GM12878 (cell line): ENCODE data around the gene CADM2. TPM values are rescaled to one million over a fixed set of nuclear protein-coding genes. Genes with fewer than 3 reads are reported as not detected.

ENCODE experiments used
- ATAC-seq: fragments of 200-7000 bp; cut with Tn5 transposase; 3 replicates; pipeline ENCODE4 v1.9.1; 2020; ENCODE audit warnings: mild to moderate bottlenecking, moderate library complexity
- BruUV-seq: library from RNA; stranded (reverse); fragments of 400-500 nt; replicated peaks from 2 replicates; lab custom pipeline; 2021; lab: Mats Ljungman, UMichigan
- CTCF ChIA-PET: fragments of 300-600 bp; sonication (Branson Sonifier 250); formaldehyde crosslinking; extraction: SDS; loops from one replicate; lab custom pipeline; 2021; ENCODE audit warnings: inconsistent platforms; lab: Yijun Ruan, JAX
- POLR2A ChIA-PET: fragments of 350-600 bp; formaldehyde crosslinking; extraction: SDS; loops from one replicate; lab custom pipeline; 2021; ENCODE audit warnings: inconsistent platforms; lab: Charles Lee
- RAD21 ChIA-PET: fragments of 300-600 bp; sonication (Branson Sonifier 250); formaldehyde crosslinking; loops from one replicate; lab custom pipeline; 2023; ENCODE audit warnings: antibody characterized with exemption; ENCODE audit not compliant: unreplicated experiment; lab: Charles Lee
- SMC1A ChIA-PET: fragments of 300-600 bp; sonication (Branson Sonifier 250); formaldehyde crosslinking; loops from one replicate; lab custom pipeline; 2023; ENCODE audit not compliant: unreplicated experiment, uncharacterized antibody; lab: Charles Lee
- DNase-seq: peaks from one replicate; pipeline ENCODE4 v3.0.0-alpha.2; 2011; ENCODE audit warnings: low read depth, low spot score
- FAIRE-seq: peaks from 3 replicates; lab custom pipeline; 2011; peaks lifted over from hg19 to GRCh38; lab: Jason Lieb, UNC
- H2AFZ ChIP-seq: 2 replicates; pipeline ENCODE4 v1.6.0; 2011; ENCODE audit warnings: low read depth, low read length, control low read depth; ENCODE audit not compliant: control insufficient read depth
- H3K27ac ChIP-seq: 2 replicates; pipeline ENCODE4 v1.5.1; 2011; ENCODE audit warnings: control low read depth; ENCODE audit not compliant: control insufficient read depth, insufficient read depth
- H3K27me3 ChIP-seq, 2 experiments: replicated peaks in 1 of 2; 2 replicates each; pipeline versions ENCODE4 v1.6.0 to v1.6.1; 2011; ENCODE audit warnings: low read length in 1 of 2; ENCODE audit not compliant: control insufficient read depth in 2 of 2, insufficient read depth in 2 of 2
- H3K36me3 ChIP-seq, 2 experiments: 2 replicates each; pipeline ENCODE4 v1.5.1; 2011; ENCODE audit warnings: low read length in 1 of 2; ENCODE audit not compliant: control insufficient read depth in 2 of 2, insufficient read depth in 2 of 2
- H3K4me1 ChIP-seq: 2 replicates; pipeline ENCODE4 v1.6.1; 2011; ENCODE audit warnings: mild to moderate bottlenecking, low read length, moderate library complexity, mixed read lengths; ENCODE audit not compliant: control insufficient read depth, insufficient read depth
- H3K4me2 ChIP-seq: 2 replicates; pipeline ENCODE4 v1.6.0; 2011; ENCODE audit warnings: control low read depth; ENCODE audit not compliant: control insufficient read depth, insufficient read depth
- H3K4me3 ChIP-seq: fragments of 200-600 bp; sonication (generic); 2 replicates; pipeline ENCODE4 v1.5.1; 2016
- H3K79me2 ChIP-seq: 2 replicates; pipeline ENCODE4 v1.6.0; 2011; ENCODE audit warnings: low read length; ENCODE audit not compliant: control insufficient read depth, insufficient read depth
- H3K9ac ChIP-seq: 2 replicates; pipeline ENCODE4 v1.8.0; 2011; ENCODE audit warnings: low read length, control low read depth, mixed read lengths; ENCODE audit not compliant: control insufficient read depth, insufficient read depth
- H3K9me3 ChIP-seq: replicated peaks from 3 replicates; pipeline ENCODE4 v1.5.1; 2011; ENCODE audit warnings: mild to moderate bottlenecking, low read length; ENCODE audit not compliant: control insufficient read depth, insufficient read depth
- H4K20me1 ChIP-seq: 2 replicates; pipeline ENCODE4 v1.6.0; 2011; ENCODE audit not compliant: control insufficient read depth, insufficient read depth
- BRCA1 ChIP-seq: IDR thresholded peaks from 2 replicates; pipeline ENCODE4 v1.6.1; 2011; ENCODE audit warnings: low read depth, low read length, improper control_type of control experiment
- CEBPB ChIP-seq, 2 experiments: fragments of 150-350 bp in 1 of 2; IDR thresholded peaks; 2 replicates each; pipeline ENCODE4 v1.6.1; 2012 to 2014; ENCODE audit warnings: low read depth in 2 of 2, low read length in 2 of 2, borderline replicate concordance in 1 of 2, inconsistent platforms in 1 of 2
- CHD1 ChIP-seq: IDR thresholded peaks from 2 replicates; pipeline ENCODE4 v1.6.1; 2012; ENCODE audit warnings: low read depth, low read length, improper control_type of control experiment
- KLF5 ChIP-seq: fragments of 450-650 bp; IDR thresholded peaks from 2 replicates; pipeline ENCODE4 v1.6.1; 2014; ENCODE audit warnings: mild to moderate bottlenecking; ENCODE audit not compliant: partially characterized antibody
- NFIC ChIP-seq: IDR thresholded peaks from 2 replicates; pipeline ENCODE4 v1.6.1; 2012; ENCODE audit warnings: low read depth, mild to moderate bottlenecking, inconsistent platforms, low read length, moderate library complexity
- RELA ChIP-seq: fragments of 450-650 bp; IDR thresholded peaks from 2 replicates; pipeline ENCODE4 v1.8.0; 2014; ENCODE audit warnings: borderline replicate concordance; ENCODE audit not compliant: partially characterized antibody
- RFX5 ChIP-seq: IDR thresholded peaks from 2 replicates; pipeline ENCODE4 v1.6.1; 2011; ENCODE audit warnings: low read depth, low read length, improper control_type of control experiment
- YY1 ChIP-seq: IDR thresholded peaks from 2 replicates; pipeline ENCODE4 v1.6.1; 2011; ENCODE audit warnings: low read depth, mild to moderate bottlenecking, low read length
- WGBS: methylation state at CpG from one replicate; pipeline ENCODE4 v1.1.6; 2016; ENCODE audit warnings: low lambda C conversion rate; ENCODE audit not compliant: insufficient replicate concordance, insufficient coverage; ENCODE audit errors: missing lambda C conversion rate; 5-methylcytosine and 5-hydroxymethylcytosine counted together
- in situ Hi-C: fragments of 300-500 bp; cut with MboI; formaldehyde crosslinking; loops from 9 replicates; pipeline ENCODE4 v1.14.3; 2018; ENCODE audit warnings: mixed read lengths
- intact Hi-C: fragments of 100-400 bp; cut with micrococcal nuclease; formaldehyde crosslinking; loops from one replicate; pipeline ENCODE4 v1.14.2; 2022; ENCODE audit not compliant: unreplicated experiment
- polyA plus RNA-seq, 11 experiments: library from polyadenylated mRNA; depleted of rRNA in 4 of 11; unstranded in 6 of 11; stranded (reverse) in 5 of 11; fragments of >200 nt; fragmentation: Nextera tagmentation in 4 of 11; fragmentation: Illumina TruSeq in 1 of 11; extraction: Ambion mirVana in 4 of 11; extraction: Trizol in 1 of 11; gene quantifications; 1 replicate in 1 of 11; 2 replicates in 10 of 11; pipeline versions ENCODE4 v1.2.1 to v1.2.3, GENCODE V29; 2011 to 2016; ENCODE audit warnings: inconsistent platforms in 2 of 11, missing spikeins in 2 of 11, low read depth in 1 of 11
- total RNA-seq, 4 experiments: library from RNA; depleted of rRNA in 3 of 4; stranded (reverse); fragments of >200 nt in 3 of 4; fragmentation: Illumina TruSeq in 1 of 4; extraction: Trizol in 1 of 4; gene quantifications; 2 replicates each; pipeline versions ENCODE4 v1.2.1 to v1.2.3, GENCODE V29; 2013 to 2021
- TF ChIP-seq, protein P1 (sequence below): fragments of 450-650 bp; IDR thresholded peaks from 2 replicates; pipeline ENCODE4 v1.6.1; 2017; ENCODE audit warnings: mild to moderate bottlenecking, moderate library complexity
- TF ChIP-seq, protein P2 (sequence below): fragments of 450-650 bp; IDR thresholded peaks from 2 replicates; pipeline ENCODE4 v1.6.1; 2017; ENCODE audit warnings: mild to moderate bottlenecking, moderate library complexity
- TF ChIP-seq, protein P3 (sequence below): fragments of 450-650 bp; formaldehyde crosslinking; IDR thresholded peaks from 2 replicates; pipeline ENCODE4 v1.4.0; 2020; ENCODE audit warnings: mild to moderate bottlenecking, moderate library complexity

The CADM2 gene
- total and polyA plus RNA-seq, 10 of the 15 experiments (the other 5 are each of a cell fraction or from before 2014, with no cell fraction given), result 0.13 TPM; not detected in 9

DNA sequence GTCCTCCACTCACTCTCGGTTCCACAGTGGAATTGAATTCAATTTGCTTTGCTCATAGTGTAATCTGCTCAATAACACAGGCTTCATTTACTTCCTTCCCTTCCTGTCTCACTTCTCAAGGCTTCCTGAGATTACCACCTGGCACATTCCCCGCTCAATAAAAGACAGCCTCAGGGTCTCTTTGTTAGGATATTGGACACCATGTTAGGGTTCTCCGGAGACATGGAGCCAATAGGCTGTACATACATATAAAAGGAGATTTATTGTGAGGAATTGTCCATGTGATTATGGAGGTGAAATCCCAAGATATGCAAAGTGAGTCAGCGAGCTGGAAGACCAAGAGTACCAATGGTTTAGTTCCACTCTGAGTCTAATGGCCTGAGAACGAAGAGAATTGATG, 974.5 kb downstream of the CADM2 start (continued):
- TF ChIP-seq, protein P1, sequence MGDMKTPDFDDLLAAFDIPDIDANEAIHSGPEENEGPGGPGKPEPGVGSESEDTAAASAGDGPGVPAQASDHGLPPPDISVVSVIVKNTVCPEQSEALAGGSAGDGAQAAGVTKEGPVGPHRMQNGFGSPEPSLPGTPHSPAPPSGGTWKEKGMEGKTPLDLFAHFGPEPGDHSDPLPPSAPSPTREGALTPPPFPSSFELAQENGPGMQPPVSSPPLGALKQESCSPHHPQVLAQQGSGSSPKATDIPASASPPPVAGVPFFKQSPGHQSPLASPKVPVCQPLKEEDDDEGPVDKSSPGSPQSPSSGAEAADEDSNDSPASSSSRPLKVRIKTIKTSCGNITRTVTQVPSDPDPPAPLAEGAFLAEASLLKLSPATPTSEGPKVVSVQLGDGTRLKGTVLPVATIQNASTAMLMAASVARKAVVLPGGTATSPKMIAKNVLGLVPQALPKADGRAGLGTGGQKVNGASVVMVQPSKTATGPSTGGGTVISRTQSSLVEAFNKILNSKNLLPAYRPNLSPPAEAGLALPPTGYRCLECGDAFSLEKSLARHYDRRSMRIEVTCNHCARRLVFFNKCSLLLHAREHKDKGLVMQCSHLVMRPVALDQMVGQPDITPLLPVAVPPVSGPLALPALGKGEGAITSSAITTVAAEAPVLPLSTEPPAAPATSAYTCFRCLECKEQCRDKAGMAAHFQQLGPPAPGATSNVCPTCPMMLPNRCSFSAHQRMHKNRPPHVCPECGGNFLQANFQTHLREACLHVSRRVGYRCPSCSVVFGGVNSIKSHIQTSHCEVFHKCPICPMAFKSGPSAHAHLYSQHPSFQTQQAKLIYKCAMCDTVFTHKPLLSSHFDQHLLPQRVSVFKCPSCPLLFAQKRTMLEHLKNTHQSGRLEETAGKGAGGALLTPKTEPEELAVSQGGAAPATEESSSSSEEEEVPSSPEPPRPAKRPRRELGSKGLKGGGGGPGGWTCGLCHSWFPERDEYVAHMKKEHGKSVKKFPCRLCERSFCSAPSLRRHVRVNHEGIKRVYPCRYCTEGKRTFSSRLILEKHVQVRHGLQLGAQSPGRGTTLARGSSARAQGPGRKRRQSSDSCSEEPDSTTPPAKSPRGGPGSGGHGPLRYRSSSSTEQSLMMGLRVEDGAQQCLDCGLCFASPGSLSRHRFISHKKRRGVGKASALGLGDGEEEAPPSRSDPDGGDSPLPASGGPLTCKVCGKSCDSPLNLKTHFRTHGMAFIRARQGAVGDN, result no peak
- TF ChIP-seq CHD1 (no peak), NFIC (no peak)

DNA sequence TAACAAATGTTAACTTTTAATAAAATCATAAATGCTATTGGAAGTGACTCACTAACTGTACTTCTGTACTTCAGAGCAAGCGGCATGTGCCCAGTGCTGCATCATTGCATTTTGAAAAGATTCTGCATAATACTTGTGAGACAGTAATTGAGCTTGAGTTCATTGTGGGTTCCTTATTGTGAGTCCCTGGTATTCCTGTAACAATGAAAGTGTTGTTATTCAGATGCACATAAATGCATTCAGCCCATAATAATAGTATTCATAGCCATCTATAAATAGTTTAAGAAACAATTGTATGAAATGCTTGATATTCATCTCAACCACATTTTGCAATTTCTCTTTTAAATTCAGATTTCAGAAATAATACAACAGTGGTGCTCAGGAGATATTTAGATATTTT, 976.4 kb downstream of the CADM2 start:
- 86% methylated on average over 1 of the region's 1 CpG for whole genome bisulfite sequencing
- Histone ChIP-seq H3K27ac (no peak overlapping the region), H3K9me3 (no peaks in the 10 kb centered on the region), H3K36me3 (no peaks in the 10 kb centered on the region), H4K20me1 (no peaks in the 10 kb centered on the region), H3K79me2 (no peaks in the 10 kb centered on the region), H3K4me1 (no peaks in the 10 kb centered on the region), H3K4me3 (no peak overlapping the region), H2AFZ (no peak overlapping the region), H3K27me3 (no peaks in the 10 kb centered on the region), H3K9ac (no peak overlapping the region), H3K4me2 (no peak overlapping the region)
- RAD21 ChIA-PET, result no interaction called here
- DNase-seq (no peak), FAIRE-seq (no peak), ATAC-seq (no peak)
- CTCF ChIA-PET, result no interaction called here
- intact Hi-C loops (no loop called here), in situ Hi-C loops (no loop called here)
- no TSS peak for BruUV-seq
- SMC1A ChIA-PET, result no interaction called here
- POLR2A ChIA-PET, result no interaction called here
- TF ChIP-seq YY1 (no peak), BRCA1 (no peak), KLF5 (no peak), CEBPB (IDR thresholded peaks at IDR 0.05; ENCODE audit: borderline replicate concordance in 1 of 2, low read depth in 2 of 2, low read length in 2 of 2) (no peak), RFX5 (no peak), RELA (no peak)
- TF ChIP-seq, protein P2, sequence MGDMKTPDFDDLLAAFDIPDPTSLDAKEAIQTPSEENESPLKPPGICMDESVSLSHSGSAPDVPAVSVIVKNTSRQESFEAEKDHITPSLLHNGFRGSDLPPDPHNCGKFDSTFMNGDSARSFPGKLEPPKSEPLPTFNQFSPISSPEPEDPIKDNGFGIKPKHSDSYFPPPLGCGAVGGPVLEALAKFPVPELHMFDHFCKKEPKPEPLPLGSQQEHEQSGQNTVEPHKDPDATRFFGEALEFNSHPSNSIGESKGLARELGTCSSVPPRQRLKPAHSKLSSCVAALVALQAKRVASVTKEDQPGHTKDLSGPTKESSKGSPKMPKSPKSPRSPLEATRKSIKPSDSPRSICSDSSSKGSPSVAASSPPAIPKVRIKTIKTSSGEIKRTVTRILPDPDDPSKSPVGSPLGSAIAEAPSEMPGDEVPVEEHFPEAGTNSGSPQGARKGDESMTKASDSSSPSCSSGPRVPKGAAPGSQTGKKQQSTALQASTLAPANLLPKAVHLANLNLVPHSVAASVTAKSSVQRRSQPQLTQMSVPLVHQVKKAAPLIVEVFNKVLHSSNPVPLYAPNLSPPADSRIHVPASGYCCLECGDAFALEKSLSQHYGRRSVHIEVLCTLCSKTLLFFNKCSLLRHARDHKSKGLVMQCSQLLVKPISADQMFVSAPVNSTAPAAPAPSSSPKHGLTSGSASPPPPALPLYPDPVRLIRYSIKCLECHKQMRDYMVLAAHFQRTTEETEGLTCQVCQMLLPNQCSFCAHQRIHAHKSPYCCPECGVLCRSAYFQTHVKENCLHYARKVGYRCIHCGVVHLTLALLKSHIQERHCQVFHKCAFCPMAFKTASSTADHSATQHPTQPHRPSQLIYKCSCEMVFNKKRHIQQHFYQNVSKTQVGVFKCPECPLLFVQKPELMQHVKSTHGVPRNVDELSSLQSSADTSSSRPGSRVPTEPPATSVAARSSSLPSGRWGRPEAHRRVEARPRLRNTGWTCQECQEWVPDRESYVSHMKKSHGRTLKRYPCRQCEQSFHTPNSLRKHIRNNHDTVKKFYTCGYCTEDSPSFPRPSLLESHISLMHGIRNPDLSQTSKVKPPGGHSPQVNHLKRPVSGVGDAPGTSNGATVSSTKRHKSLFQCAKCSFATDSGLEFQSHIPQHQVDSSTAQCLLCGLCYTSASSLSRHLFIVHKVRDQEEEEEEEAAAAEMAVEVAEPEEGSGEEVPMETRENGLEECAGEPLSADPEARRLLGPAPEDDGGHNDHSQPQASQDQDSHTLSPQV, result no peak
- TF ChIP-seq, protein P3, sequence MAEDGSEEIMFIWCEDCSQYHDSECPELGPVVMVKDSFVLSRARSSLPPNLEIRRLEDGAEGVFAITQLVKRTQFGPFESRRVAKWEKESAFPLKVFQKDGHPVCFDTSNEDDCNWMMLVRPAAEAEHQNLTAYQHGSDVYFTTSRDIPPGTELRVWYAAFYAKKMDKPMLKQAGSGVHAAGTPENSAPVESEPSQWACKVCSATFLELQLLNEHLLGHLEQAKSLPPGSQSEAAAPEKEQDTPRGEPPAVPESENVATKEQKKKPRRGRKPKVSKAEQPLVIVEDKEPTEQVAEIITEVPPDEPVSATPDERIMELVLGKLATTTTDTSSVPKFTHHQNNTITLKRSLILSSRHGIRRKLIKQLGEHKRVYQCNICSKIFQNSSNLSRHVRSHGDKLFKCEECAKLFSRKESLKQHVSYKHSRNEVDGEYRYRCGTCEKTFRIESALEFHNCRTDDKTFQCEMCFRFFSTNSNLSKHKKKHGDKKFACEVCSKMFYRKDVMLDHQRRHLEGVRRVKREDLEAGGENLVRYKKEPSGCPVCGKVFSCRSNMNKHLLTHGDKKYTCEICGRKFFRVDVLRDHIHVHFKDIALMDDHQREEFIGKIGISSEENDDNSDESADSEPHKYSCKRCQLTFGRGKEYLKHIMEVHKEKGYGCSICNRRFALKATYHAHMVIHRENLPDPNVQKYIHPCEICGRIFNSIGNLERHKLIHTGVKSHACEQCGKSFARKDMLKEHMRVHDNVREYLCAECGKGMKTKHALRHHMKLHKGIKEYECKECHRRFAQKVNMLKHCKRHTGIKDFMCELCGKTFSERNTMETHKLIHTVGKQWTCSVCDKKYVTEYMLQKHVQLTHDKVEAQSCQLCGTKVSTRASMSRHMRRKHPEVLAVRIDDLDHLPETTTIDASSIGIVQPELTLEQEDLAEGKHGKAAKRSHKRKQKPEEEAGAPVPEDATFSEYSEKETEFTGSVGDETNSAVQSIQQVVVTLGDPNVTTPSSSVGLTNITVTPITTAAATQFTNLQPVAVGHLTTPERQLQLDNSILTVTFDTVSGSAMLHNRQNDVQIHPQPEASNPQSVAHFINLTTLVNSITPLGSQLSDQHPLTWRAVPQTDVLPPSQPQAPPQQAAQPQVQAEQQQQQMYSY (CRISPR knock-in tag), result no peak
